HAP-1 (cell line): ENCODE data around the gene PLXNA1.

Experiments
- DNase-seq, 2 experiments: peaks; one replicate each; pipeline ENCODE4 v3.0.0-alpha.2; 2016 to 2020; ENCODE audit warnings: low spot score in 2 of 2
- H3K27me3 ChIP-seq: fragments of 250-450 bp; sonication (Bioruptor Pico); 2 replicates; pipeline ENCODE4 v1.5.1; 2020; ENCODE audit warnings: low read depth, mild to moderate bottlenecking, moderate library complexity
- H3K36me3 ChIP-seq: fragments of 250-450 bp; sonication (Bioruptor Pico); replicated peaks from 2 replicates; pipeline ENCODE4 v1.5.1; 2020; ENCODE audit warnings: mild to moderate bottlenecking
- H3K4me1 ChIP-seq: fragments of 250-450 bp; sonication (Bioruptor Pico); 2 replicates; pipeline ENCODE4 v1.5.1; 2020; ENCODE audit warnings: mild to moderate bottlenecking
- H3K4me3 ChIP-seq: fragments of 250-450 bp; sonication (Bioruptor Pico); 2 replicates; pipeline ENCODE4 v1.5.1; 2020; ENCODE audit warnings: mild to moderate bottlenecking, moderate library complexity
- H3K9me3 ChIP-seq: fragments of 250-450 bp; sonication (Bioruptor Pico); 2 replicates; pipeline ENCODE4 v1.5.1; 2020; ENCODE audit warnings: mild to moderate bottlenecking, moderate library complexity
- in situ Hi-C: fragments of 300-500 bp; cut with MboI; formaldehyde crosslinking; loops from 3 replicates; pipeline ENCODE4 v1.14.3; 2020; ENCODE audit warnings: low sequenced_read_pairs, inconsistent platforms, mixed read lengths

The PLXNA1 gene

DNA sequence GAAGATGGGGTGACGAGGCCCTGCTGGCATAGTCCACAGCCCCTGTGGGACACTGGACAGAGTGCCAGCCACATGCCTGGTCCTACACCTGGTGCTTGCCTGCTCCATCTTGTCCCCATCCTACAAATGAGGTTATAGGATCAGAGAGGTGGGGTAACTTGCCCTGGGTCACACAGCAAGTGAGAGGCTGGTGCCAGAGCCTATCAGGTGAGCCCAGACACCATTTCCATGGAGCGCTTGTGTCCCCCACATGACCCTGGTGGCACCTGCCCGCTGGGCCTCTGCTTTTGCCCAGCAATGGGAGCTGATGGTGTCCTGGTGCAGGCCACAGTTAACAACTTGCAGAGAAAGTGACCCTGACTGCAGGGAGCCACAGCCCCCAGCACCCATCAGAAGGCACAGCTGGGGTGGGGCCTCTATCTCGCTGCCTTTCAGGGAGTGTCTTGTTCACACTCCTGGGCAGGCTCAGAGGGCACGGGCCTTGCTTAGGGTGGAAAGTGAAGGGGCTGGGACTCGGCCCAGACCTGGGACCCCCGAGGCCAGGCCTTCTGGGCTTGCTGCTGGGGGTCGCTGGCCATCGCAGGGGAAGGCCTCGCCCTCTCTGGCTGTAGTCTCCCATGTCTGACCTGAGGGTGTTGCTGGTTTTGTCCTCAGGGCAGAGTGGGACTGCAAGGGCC is 7.2 kb downstream of the PLXNA1 start:
- H3K4me1 ChIP-seq = no peaks in the 10 kb centered on the region; the same call in 1 of the 2 replicates
- no peak for DNase-seq
- H3K4me3 ChIP-seq = no peak overlapping the region
- in situ Hi-C loops = no loop called here
- no peaks in the 10 kb centered on the region for H3K9me3 ChIP-seq
- peaks cover 22% of the 10 kb centered on the region for H3K36me3 ChIP-seq
- H3K27me3 ChIP-seq = no peaks in the 10 kb centered on the region

DNA sequence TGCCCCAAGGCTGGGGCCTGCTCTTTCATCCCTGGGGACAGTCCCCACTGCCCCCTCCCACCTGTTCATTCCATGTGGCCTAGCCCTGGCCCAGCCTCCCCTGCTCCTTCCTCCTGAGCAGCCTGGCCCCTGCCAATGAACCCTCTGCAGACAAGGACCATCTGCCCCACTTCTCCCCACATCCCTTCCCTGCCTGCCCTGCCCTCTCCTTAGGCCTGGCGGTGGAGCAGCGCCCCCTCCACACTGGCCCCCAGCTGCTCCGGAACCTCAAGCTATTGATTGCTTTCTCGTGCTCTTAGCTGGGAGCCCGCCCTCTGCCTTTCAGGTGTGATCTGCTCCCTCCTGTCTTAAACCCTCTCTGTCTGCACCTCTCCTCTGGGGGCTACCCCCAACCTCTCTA is 8.0 kb downstream of the PLXNA1 start:
- Histone ChIP-seq H3K4me3 (no peak overlapping the region), H3K27me3 (no peaks in the 10 kb centered on the region), H3K9me3 (no peaks in the 10 kb centered on the region), H3K4me1 (no peaks in the 10 kb centered on the region), H3K36me3 (peaks cover 22% of the 10 kb centered on the region)
- DNase-seq = no peak
- in situ Hi-C loops = no loop called here

- Histone ChIP-seq H3K36me3 (peaks cover 22% of the 10 kb centered on the region), H3K27me3 (no peaks in the 10 kb centered on the region), H3K4me3 (no peak overlapping the region), H3K4me1 (no peaks in the 10 kb centered on the region), H3K9me3 (no peaks in the 10 kb centered on the region)
- in situ Hi-C loops = no loop called here
- DNase-seq = no peak
These were observed 8.7 kb downstream of the PLXNA1 start for GRCh38 chr3:126991366-126992200.

- DNase-seq = no peak
- in situ Hi-C loops = no loop called here
- peaks cover 22% of the 10 kb centered on the region for H3K36me3 ChIP-seq
These were observed 9.3 kb downstream of the PLXNA1 start for GRCh38 chr3:126992216-126992615.

GRCh38 chr3:126992776-126993175 is 9.9 kb downstream of the PLXNA1 start:
- no peak for DNase-seq
- in situ Hi-C loops = no loop called here
- Histone ChIP-seq H3K4me1 (no peaks in the 10 kb centered on the region), H3K27me3 (no peaks in the 10 kb centered on the region), H3K36me3 (peaks cover 22% of the 10 kb centered on the region), H3K4me3 (no peak overlapping the region), H3K9me3 (no peaks in the 10 kb centered on the region)

More at GRCh38 chr3:126992216-126992615, 9.3 kb downstream of the PLXNA1 start:
- Histone ChIP-seq H3K4me3 (no peak overlapping the region), H3K27me3 (no peaks in the 10 kb centered on the region), H3K4me1 (no peaks in the 10 kb centered on the region), H3K9me3 (no peaks in the 10 kb centered on the region)

- peaks cover 22% of the 10 kb centered on the region for H3K36me3 ChIP-seq
- no peak for DNase-seq
- H3K4me1 ChIP-seq = no peaks in the 10 kb centered on the region
- H3K4me3 ChIP-seq = no peak overlapping the region
- in situ Hi-C loops = no loop called here
- H3K9me3 ChIP-seq = no peaks in the 10 kb centered on the region
- H3K27me3 ChIP-seq = no peaks in the 10 kb centered on the region
These were observed 10.5 kb downstream of the PLXNA1 start for GRCh38 chr3:126993436-126993835.

GRCh38 chr3:126994661-126995245 is 11.8 kb downstream of the PLXNA1 start:
- Histone ChIP-seq H3K4me3 (no peak overlapping the region), H3K27me3 (no peaks in the 10 kb centered on the region), H3K36me3 (peaks cover 14% of the 10 kb centered on the region), H3K4me1 (no peaks in the 10 kb centered on the region), H3K9me3 (no peaks in the 10 kb centered on the region)
- DNase-seq = no peak
- in situ Hi-C loops = no loop called here

DNA sequence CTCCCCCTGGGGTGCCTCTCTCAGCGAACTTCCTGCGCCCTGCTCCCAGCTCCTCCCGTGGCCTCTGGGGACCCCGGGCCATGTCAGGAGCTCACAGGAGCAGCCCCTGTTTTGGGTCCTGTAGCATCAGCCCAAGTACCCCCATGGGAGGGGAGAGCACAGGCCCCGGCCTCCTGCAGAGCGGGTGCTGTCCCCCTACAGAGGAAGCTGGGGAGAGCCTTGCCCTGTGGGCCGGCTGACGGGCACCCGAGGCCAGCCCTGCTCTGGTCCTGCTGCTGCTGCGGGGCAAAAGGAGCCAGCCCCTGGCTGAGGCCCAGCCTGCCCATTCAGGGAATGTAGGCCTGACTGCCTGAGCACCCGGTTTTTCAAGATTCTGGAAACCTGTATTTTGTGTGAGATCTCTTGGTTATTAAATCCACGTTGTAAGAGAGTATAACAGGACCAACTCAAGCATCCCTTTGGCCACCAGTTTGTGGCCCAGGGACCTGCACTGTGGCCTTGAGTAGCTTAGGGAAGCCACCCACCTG is 12.4 kb downstream of the PLXNA1 start:
- Histone ChIP-seq H3K9me3 (no peaks in the 10 kb centered on the region), H3K4me1 (no peaks in the 10 kb centered on the region), H3K4me3 (no peak overlapping the region), H3K36me3 (peaks cover 8% of the 10 kb centered on the region), H3K27me3 (no peaks in the 10 kb centered on the region)
- DNase-seq = no peak
- in situ Hi-C loops = no loop called here

GRCh38 chr3:126995926-126996512 is 13.1 kb downstream of the PLXNA1 start:
- Histone ChIP-seq H3K36me3 (peaks cover 3% of the 10 kb centered on the region), H3K4me3 (no peak overlapping the region), H3K4me1 (no peaks in the 10 kb centered on the region), H3K9me3 (no peaks in the 10 kb centered on the region), H3K27me3 (no peaks in the 10 kb centered on the region)
- DNase-seq = no peak
- in situ Hi-C loops = no loop called here

DNA sequence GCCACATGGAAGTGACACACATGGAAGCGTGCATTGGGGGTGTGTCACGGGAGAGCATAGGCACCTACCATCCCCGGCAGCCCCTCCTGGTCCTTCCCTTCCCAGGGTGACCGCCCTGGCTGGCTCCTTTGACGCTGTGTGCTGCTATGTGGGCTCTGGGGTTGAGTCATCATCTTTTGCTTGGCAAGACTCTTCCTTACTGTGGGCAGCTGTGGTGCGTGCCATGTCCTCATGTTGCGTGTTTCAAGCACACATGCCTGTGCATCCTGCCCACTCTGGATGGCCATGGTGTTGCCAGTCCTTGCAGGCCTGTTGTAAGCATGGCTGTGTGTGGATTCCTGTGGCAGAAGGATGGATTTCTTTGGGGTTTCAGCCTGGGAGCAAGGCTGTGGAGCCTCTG is 14.0 kb downstream of the PLXNA1 start:
- no peak for DNase-seq
- H3K36me3 ChIP-seq = no peaks in the 10 kb centered on the region; the same call in 1 of the 2 replicates
- no peak overlapping the region for H3K4me3 ChIP-seq
- H3K4me1 ChIP-seq = no peaks in the 10 kb centered on the region
- no peaks in the 10 kb centered on the region for H3K27me3 ChIP-seq
- in situ Hi-C loops = no loop called here
- H3K9me3 ChIP-seq = no peaks in the 10 kb centered on the region

DNA sequence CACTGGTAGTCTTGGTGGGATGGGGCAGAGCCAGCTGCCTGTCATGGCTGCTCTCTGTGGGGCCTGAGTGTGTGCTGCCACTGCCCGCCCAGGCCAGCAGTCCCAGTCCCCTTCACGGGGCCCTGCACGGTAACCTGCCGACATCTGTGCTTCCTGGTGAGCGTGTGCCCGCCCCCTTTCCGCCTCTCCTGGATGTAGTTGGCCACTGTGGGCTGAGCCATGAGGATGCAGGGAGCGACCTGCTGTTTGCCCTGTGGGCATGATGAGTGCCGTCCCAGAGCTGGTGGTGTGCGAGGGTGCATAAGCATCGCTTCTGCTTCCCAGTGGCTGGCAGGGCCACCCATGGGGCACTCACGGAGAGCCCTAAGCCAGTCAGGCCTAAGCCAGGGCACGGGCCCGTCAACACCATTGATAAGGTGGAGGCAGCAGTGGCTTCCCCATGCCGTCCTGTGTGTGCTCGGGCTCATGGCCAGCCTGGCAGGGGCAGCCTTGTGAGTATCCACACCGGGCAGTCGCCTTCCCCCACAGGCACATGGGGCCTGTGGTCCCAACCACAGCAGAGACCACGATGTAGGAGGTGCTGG is 14.6 kb downstream of the PLXNA1 start:
- Histone ChIP-seq H3K4me1 (no peaks in the 10 kb centered on the region), H3K4me3 (no peak overlapping the region), H3K36me3 (no peaks in the 10 kb centered on the region), H3K27me3 (no peaks in the 10 kb centered on the region), H3K9me3 (no peaks in the 10 kb centered on the region)
- in situ Hi-C loops = no loop called here
- no peak for DNase-seq

GRCh38 chr3:126998320-126998719 is 15.4 kb downstream of the PLXNA1 start:
- Histone ChIP-seq H3K9me3 (no peaks in the 10 kb centered on the region), H3K4me1 (no peaks in the 10 kb centered on the region)
- DNase-seq = no peak

DNA sequence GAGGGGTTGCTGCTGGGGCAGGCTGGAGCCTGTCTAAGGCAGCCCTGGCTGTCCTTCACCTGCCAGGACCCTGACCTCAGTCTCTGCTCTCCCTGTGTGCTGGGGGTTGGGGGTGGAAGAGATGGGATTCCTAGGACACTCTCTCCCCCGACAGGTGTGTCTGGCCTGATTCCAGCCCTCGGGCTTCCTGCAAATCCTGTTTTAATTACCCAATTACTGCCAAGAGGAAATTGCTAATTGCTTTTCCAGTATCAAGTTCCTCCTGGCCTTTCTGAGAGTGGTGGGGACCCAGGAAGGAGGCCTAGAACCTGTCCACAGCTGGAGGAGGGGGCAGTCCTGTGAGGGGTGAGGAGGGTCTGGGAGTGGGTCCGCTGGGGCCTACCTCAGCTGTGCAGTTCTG is 15.8 kb downstream of the PLXNA1 start:
- no peak overlapping the region for H3K4me3 ChIP-seq
- 0 out of 2 replicates have a peak, but pooled peaks cover 2% of the 10 kb centered on the region for H3K36me3 ChIP-seq
- no peaks in the 10 kb centered on the region for H3K27me3 ChIP-seq
- no peaks in the 10 kb centered on the region for H3K4me1 ChIP-seq
- no peaks in the 10 kb centered on the region for H3K9me3 ChIP-seq
- in situ Hi-C loops = no loop called here
- no peak for DNase-seq

More at GRCh38 chr3:126998320-126998719, 15.4 kb downstream of the PLXNA1 start:
- in situ Hi-C loops = no loop called here
- Histone ChIP-seq H3K36me3 (0 out of 2 replicates have a peak, but pooled peaks cover under 1% of the 10 kb centered on the region), H3K4me3 (no peak overlapping the region), H3K27me3 (no peaks in the 10 kb centered on the region)
